ENCODE data around the gene FAIM.
"Not testable (repeated sequence)": the region's sequence is repeated elsewhere in the genome, so short reads cannot be mapped to it uniquely, and the experiment has no call there.

FAIM gene

GRCh38 chr3:138675393-138675792 lies 66.8 kb downstream of the FAIM start:
- in situ Hi-C loops (cut with MboI; ENCODE audit: low sequenced_read_pairs, unreplicated experiment), result no loop called here
- DNase-seq (ENCODE audit: low spot score), result no peak
- TF ChIP-seq, protein P1, sequence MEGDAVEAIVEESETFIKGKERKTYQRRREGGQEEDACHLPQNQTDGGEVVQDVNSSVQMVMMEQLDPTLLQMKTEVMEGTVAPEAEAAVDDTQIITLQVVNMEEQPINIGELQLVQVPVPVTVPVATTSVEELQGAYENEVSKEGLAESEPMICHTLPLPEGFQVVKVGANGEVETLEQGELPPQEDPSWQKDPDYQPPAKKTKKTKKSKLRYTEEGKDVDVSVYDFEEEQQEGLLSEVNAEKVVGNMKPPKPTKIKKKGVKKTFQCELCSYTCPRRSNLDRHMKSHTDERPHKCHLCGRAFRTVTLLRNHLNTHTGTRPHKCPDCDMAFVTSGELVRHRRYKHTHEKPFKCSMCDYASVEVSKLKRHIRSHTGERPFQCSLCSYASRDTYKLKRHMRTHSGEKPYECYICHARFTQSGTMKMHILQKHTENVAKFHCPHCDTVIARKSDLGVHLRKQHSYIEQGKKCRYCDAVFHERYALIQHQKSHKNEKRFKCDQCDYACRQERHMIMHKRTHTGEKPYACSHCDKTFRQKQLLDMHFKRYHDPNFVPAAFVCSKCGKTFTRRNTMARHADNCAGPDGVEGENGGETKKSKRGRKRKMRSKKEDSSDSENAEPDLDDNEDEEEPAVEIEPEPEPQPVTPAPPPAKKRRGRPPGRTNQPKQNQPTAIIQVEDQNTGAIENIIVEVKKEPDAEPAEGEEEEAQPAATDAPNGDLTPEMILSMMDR (IDR thresholded peaks at IDR 0.05; ENCODE audit: borderline replicate concordance, control extremely low read depth, extremely low read depth, insufficient read depth, missing control alignments), result no peak

DNA sequence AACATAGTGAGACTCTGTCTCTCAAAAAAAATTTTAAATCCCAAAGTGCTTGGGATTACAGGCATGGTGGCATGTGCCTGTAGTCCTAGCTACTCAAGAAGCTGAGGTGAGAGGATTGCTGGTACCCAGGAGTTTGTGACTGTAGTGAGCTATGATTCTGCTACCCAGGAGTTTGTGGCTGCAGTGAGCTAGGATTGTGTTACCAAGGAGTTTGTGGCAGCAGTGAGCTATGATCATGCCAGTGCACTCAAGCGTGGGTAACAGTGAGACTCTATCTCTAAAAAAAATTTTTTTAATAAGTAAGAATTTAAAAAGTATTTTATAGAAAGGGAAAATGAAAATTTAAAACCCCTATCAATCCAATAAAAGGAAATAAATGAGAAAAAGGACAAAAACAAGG lies 69.5 kb downstream of the FAIM start:
- TF ChIP-seq, protein P1 (IDR thresholded peaks at IDR 0.05; ENCODE audit: borderline replicate concordance, control extremely low read depth, extremely low read depth, insufficient read depth, missing control alignments), result no peak
- in situ Hi-C loops (cut with MboI; ENCODE audit: low sequenced_read_pairs, unreplicated experiment), result no loop called here
- DNase-seq (ENCODE audit: low spot score), result no peak

DNA sequence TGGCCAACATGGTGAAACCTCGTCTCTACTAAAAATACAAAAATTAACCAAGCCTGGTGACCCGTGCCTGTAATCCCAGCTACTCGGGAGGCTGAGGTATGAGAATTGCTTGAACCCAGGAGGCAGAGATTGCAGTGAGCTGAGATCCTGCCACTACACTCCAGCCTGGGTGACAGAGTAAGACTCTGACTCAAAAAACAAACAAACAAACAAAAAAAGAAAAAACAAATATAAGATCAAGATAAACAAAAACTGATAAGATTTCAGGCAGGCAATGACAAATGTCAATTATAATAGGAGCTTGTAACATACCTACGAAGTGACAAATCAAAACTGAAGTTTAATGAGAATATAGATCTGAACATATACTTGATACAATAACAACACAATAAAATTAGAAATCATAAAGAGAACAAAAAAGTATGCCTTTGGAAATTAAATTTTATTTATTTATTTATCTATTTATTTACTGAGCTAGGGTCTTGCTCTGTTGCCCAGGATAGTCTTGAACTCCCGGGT lies 70.4 kb downstream of the FAIM start:
- in situ Hi-C loops (cut with MboI; ENCODE audit: low sequenced_read_pairs, unreplicated experiment), result no loop called here
- TF ChIP-seq, protein P1 (IDR thresholded peaks at IDR 0.05; ENCODE audit: borderline replicate concordance, control extremely low read depth, extremely low read depth, insufficient read depth, missing control alignments), result no peak
- no peak for DNase-seq (ENCODE audit: low spot score)

GRCh38 chr3:138680974-138681373 lies 72.4 kb downstream of the FAIM start:
- in situ Hi-C loops (cut with MboI; ENCODE audit: low sequenced_read_pairs, unreplicated experiment), result loop anchor here (10.0 kb wide), 1 partner anchor 86 kb away; the partner anchor contains the start of gene CEP70
- not testable (repeated sequence) for DNase-seq (ENCODE audit: low spot score)

DNA sequence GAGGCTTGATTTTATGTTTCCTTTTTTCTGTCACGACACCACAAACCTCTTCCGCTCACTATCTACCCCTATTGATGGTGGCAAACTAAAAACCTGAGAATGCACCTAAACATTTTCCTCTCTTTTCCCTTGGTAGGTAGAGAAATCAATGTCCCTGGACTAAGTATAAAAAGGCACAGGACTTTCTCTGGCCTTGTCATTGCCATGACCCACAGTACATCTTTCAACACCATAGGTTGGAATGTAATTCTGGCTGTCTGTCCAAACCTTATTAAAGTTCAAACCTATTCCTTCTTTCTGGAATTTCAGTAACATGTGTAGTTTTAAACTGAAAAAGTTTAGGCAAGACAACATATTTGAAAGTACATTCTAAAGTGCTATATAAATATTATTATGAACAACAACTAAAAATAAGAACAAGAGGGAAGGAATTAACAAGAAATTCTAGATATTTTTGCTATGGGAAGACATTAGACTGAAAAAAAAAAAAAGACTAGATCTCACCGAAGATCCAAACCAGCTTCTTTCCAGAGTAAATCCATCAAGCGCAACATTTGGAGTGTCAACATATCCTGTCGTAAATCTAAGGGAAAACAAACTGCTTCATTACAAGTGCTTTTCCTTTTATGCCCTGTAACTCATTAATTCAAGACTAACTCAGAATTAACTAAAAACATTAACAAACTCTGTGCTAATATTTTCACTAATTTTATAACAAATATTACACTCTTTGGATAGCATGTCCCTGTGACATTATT lies 73.1 kb downstream of the FAIM start:
- no peak for DNase-seq (ENCODE audit: low spot score)
- in situ Hi-C loops (cut with MboI; ENCODE audit: low sequenced_read_pairs, unreplicated experiment), result loop anchor here (10.0 kb wide), 1 partner anchor 87 kb away; the partner anchor contains the start of gene CEP70
- TF ChIP-seq, protein P1 (IDR thresholded peaks at IDR 0.05; ENCODE audit: borderline replicate concordance, control extremely low read depth, extremely low read depth, insufficient read depth, missing control alignments), result no peak

- TF ChIP-seq, protein P1 (IDR thresholded peaks at IDR 0.05; ENCODE audit: borderline replicate concordance, control extremely low read depth, extremely low read depth, insufficient read depth, missing control alignments), result no peak
- DNase-seq (ENCODE audit: low spot score), result no peak
- in situ Hi-C loops (cut with MboI; ENCODE audit: low sequenced_read_pairs, unreplicated experiment), result loop anchor here (10.0 kb wide), 1 partner anchor 88 kb away; the partner anchor contains the start of gene CEP70
These were observed 74.1 kb downstream of the FAIM start for GRCh38 chr3:138682648-138683047.
